ENCODE measurements around the gene PRKCH.

GRCh38 chr14:61549425-61549824 is 228.0 kb downstream of the PRKCH start:
- TF ChIP-seq POLR2A (IDR thresholded peaks at IDR 0.05) (no peak), CTCF (IDR thresholded peaks at IDR 0.05) (no peak), EP300 (IDR thresholded peaks at IDR 0.05) (no peak), POLR2AphosphoS5 (IDR thresholded peaks at IDR 0.05) (no peak)

Data from sigmoid colon (tissue), 4 donors.